Activated T-helper 1 cell treated with anti-CD3 and anti-CD28 coated beads, Interleukin-12 subunit alpha, Interleukin-12 subunit beta, Interleukin-2, Interleukin-4 antibody, amounts not matched to agents 30 ng/mL and 10 ng/mL and 1 ng/mL, durations not matched to agents 14 hours and 24 hours and 36 hours (primary cell): ENCODE results near the gene SPDYE6. TPM values are rescaled to one million over a fixed set of nuclear protein-coding genes. Genes with fewer than 3 reads are reported as not detected.
"Not testable (repeated sequence)": the region's sequence is repeated elsewhere in the genome, so short reads cannot be mapped to it uniquely, and the experiment has no call there.

ENCODE experiments used
- DNase-seq: peaks from one replicate; pipeline ENCODE4 v3.0.0; 2021; ENCODE audit warnings: low spot score
- H3K27ac Mint-ChIP-seq: one replicate; pipeline ENCODE4 v1.8.0; 2021; ENCODE audit warnings: mild to moderate bottlenecking, mixed read lengths
- H3K27me3 Mint-ChIP-seq: one replicate; pipeline ENCODE4 v1.8.0; 2022; ENCODE audit warnings: mild to moderate bottlenecking, moderate library complexity, mixed read lengths; ENCODE audit not compliant: insufficient read depth
- H3K36me3 Mint-ChIP-seq: one replicate; pipeline ENCODE4 v1.8.0; 2021; ENCODE audit warnings: low read depth, mixed read lengths
- H3K4me1 Mint-ChIP-seq: one replicate; pipeline ENCODE4 v1.8.0; 2021; ENCODE audit warnings: low read depth, mixed read lengths
- H3K4me3 Mint-ChIP-seq: one replicate; pipeline ENCODE4 v1.8.0; 2021; ENCODE audit warnings: mild to moderate bottlenecking, moderate library complexity, mixed read lengths
- H3K9me3 Mint-ChIP-seq: one replicate; pipeline ENCODE4 v1.8.0; 2021; ENCODE audit warnings: mixed read lengths
- intact Hi-C: fragments of 100-400 bp; cut with micrococcal nuclease; formaldehyde crosslinking; loops from one replicate; pipeline ENCODE4 v1.15.1; 2024
- total RNA-seq: library from RNA; stranded (reverse); gene quantifications from 2 replicates; pipeline ENCODE4 v1.2.3, GENCODE V29; 2022

Gene SPDYE6, protein sequence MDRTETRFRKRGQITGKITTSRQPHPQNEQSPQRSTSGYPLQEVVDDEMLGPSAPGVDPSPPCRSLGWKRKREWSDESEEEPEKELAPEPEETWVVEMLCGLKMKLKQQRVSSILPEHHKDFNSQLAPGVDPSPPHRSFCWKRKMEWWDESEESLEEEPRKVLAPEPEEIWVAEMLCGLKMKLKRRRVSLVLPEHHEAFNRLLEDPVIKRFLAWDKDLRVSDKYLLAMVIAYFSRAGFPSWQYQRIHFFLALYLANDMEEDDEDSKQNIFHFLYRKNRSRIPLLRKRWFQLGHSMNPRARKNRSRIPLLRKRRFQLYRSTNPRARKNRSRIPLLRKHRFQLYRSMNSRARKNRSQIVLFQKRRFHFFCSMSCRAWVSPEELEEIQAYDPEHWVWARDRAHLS
- total RNA-seq, result not detected in 2 replicates

DNA sequence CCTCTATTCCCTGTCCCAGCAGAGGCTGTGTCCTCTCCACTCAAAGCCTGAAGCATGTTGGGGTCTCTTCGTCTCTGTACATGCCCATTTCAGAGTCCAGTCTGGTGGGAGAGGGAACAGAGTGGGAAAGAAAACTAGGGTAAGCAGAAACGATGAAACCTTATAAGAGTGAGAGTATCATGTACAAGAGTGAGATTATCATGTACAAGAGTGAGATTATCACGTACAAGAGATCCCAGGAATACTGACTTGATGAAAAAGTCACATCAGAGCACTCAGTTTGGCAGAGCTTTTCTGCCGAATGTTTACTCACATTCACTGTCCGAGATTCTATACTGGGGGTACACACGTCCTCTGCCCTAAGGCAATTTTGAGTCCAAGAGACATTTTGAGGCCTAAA, at the start of gene SPDYE6:
Gene SPDYE6 (minus strand): TSS at position 101 of the 400 bp plus-strand sequence. CDS start 421 bp downstream, outside the sequence.
- H3K4me3 Mint-ChIP-seq, H3K27me3 Mint-ChIP-seq, DNase-seq, H3K27ac Mint-ChIP-seq, H3K36me3 Mint-ChIP-seq, H3K4me1 Mint-ChIP-seq, H3K9me3 Mint-ChIP-seq, intact Hi-C loops: not testable (repeated sequence)

DNA sequence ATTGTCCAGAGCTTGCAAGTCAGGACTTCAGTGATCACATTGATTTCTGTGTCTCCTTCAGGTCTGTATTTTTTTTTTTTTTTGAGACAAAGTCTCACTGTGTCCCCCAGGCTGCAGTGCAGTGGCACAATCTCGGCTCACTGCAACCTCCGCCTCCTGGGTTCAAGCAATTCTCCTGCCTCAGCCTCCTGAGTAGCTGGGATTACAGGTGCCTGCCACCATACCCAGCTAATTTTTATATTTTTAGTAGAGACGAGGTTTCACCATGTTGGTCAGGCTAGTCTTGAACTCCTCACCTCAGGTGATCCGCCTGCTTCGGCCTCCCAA, 48.6 kb upstream of the SPDYE6 start:
- intact Hi-C loops, result loop anchor here (1.0 kb wide), 3 partner anchors 29 to 59 kb away; partner anchors contain the start of genes ALKBH4 and LRWD1
- not testable (repeated sequence) for H3K9me3 Mint-ChIP-seq, H3K4me1 Mint-ChIP-seq, DNase-seq, H3K27ac Mint-ChIP-seq, H3K27me3 Mint-ChIP-seq, H3K4me3 Mint-ChIP-seq
- H3K36me3 Mint-ChIP-seq, result peaks cover 50% of the 10 kb centered on the region

DNA sequence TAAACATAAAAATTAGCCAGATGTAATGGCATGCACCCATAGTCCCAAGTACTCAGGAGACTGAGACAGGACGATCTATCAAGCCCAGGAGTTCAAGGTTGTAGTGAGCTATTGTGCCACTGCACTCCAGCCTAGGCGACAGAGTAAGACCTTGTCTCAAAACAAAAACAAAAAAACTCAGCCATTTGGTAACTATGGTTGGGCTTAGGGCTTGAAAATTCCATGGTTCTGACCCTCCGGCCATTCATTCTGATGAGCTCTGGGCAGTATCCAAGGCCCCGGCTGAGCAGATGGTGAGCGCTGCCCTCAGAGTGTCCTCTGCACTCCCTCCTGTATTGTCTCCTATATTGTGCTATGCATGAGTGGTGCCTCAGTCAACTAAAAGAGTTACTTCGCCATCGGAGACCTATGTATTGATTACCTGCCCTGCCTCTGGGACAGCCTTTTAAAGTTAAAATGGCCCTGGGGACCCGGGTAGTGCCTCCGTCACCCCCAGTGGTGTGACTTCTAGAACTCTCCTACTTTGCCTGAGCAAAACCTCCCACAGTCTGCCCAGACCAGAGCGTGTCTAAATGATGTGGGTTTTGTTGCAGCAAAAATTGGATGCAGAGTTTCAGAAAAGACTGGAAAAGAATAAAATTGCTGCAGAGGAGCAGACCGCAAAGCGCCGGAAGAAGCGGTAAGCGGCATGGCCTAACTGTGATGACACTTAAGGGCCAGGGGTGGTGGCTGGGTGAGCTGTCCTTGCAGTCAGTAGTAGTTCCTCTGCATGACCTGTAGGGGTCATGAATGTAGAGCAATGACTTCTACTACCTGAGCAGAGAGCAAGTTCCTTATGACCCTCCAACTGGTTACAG, 48.0 kb upstream of the SPDYE6 start:
- H3K36me3 Mint-ChIP-seq, result peaks cover 50% of the 10 kb centered on the region
- H3K27ac Mint-ChIP-seq, result no peak overlapping the region
- intact Hi-C loops, result loop anchor here (1.0 kb wide), 3 partner anchors 30 to 60 kb away; partner anchors contain the start of genes ALKBH4 and LRWD1

DNA sequence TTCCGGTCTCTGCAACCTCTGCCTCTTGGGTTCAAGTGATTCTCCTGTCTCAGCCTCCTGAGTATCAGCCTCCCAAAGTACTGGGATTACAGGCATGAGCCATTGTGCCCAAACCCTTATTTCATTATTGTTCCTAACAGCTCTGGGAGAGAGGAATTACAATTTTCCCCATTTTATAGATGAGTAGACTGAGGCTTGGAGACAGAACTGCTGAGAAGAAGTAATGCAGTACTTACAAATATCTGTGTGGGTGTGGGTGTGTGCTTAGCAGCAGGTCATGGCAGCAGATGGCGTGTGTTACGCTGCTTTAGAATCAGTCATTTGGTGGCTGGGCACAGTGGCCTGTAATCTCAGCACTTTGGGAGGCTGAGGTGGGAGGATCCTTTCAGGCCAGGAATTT, 47.3 kb upstream of the SPDYE6 start:
- Mint-ChIP-seq H3K4me1 (no peaks in the 10 kb centered on the region), H3K27me3 (no peaks in the 10 kb centered on the region), H3K4me3 (no peak overlapping the region), H3K27ac (no peak overlapping the region), H3K9me3 (no peaks in the 10 kb centered on the region), H3K36me3 (peaks cover 49% of the 10 kb centered on the region)
- intact Hi-C loops, result no loop called here
- DNase-seq, result no peak

More for the DNA sequence above, 48.0 kb upstream of the SPDYE6 start:
- Mint-ChIP-seq H3K27me3 (no peaks in the 10 kb centered on the region), H3K4me1 (no peaks in the 10 kb centered on the region), H3K9me3 (no peaks in the 10 kb centered on the region), H3K4me3 (no peak overlapping the region)
- DNase-seq, result peak; percentile 27

DNA sequence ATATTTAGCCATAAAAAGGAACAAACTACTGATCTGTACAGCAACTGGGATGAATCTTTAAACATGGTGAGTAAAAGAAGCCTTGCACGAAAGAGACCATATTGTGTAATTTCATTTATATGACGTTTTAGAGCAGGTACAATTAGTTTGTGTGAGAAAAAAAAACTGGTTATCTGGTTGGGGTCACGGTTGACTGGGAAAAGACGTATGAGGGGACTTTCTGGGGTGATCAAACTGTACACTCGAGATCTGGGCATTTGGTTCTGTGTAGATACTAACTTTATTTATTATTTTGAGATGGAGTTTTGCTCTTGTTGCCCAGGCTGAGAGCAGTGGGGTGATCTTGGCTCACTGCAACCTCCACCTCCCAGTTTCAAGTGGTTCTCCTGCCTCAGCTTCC, 44.1 kb upstream of the SPDYE6 start:
- Mint-ChIP-seq H3K4me1 (peaks cover 14% of the 10 kb centered on the region), H3K36me3 (peaks cover 35% of the 10 kb centered on the region), H3K9me3 (no peaks in the 10 kb centered on the region), H3K27me3 (no peaks in the 10 kb centered on the region), H3K27ac (no peak overlapping the region), H3K4me3 (no peak overlapping the region)
- intact Hi-C loops, result no loop called here
- no peak for DNase-seq

DNA sequence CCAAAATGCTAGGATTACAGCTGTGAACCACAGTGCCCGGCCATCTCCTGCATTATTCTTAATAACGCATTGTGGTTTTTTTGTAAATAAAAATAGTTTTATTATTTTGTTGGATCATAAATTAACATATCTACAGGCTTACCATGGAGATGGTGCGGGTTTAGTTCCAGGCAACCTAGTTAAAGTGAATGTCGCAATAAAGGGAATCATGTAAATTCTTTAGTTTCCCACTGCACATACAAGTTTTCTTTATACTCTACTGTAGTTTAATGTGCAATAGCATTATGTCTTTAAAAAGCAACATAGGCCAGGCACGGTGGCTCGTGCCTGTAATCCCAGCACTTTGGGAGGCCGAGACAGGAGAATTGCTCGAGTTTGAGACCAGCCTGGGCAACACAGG, 42.3 kb upstream of the SPDYE6 start:
- intact Hi-C loops, result no loop called here
- Mint-ChIP-seq H3K27me3 (no peaks in the 10 kb centered on the region), H3K27ac (no peak overlapping the region), H3K4me3 (no peak overlapping the region), H3K4me1 (peaks cover 15% of the 10 kb centered on the region), H3K9me3 (no peaks in the 10 kb centered on the region), H3K36me3 (peaks cover 29% of the 10 kb centered on the region)
- no peak for DNase-seq

DNA sequence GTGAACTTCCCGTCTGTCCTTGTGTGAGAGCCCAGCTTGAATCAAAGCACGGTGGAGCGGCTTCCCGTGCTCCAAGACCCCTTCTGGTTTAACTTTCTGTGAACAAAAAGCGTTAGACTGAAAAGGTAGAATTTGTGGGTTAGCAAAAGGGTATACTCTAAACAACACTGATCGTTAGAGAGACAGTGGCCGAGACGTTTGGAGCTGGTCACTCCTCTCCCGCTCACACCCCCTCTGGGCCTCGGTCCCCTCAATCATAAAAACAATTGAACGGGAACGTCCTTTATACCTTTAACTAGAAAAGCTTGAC, 40.4 kb upstream of the SPDYE6 start:
- H3K36me3 Mint-ChIP-seq, result peaks cover 31% of the 10 kb centered on the region
- H3K4me1 Mint-ChIP-seq, result peaks cover 15% of the 10 kb centered on the region
- peak overlapping the region; percentile 70 for H3K27ac Mint-ChIP-seq
- no peaks in the 10 kb centered on the region for H3K27me3 Mint-ChIP-seq
- no peak for DNase-seq
- no peaks in the 10 kb centered on the region for H3K9me3 Mint-ChIP-seq
- intact Hi-C loops, result loop anchor here (1.0 kb wide), 4 partner anchors 19 to 68 kb away; partner anchors contain the start of genes ALKBH4 and LRWD1
- peak overlapping the region; percentile 87 for H3K4me3 Mint-ChIP-seq

DNA sequence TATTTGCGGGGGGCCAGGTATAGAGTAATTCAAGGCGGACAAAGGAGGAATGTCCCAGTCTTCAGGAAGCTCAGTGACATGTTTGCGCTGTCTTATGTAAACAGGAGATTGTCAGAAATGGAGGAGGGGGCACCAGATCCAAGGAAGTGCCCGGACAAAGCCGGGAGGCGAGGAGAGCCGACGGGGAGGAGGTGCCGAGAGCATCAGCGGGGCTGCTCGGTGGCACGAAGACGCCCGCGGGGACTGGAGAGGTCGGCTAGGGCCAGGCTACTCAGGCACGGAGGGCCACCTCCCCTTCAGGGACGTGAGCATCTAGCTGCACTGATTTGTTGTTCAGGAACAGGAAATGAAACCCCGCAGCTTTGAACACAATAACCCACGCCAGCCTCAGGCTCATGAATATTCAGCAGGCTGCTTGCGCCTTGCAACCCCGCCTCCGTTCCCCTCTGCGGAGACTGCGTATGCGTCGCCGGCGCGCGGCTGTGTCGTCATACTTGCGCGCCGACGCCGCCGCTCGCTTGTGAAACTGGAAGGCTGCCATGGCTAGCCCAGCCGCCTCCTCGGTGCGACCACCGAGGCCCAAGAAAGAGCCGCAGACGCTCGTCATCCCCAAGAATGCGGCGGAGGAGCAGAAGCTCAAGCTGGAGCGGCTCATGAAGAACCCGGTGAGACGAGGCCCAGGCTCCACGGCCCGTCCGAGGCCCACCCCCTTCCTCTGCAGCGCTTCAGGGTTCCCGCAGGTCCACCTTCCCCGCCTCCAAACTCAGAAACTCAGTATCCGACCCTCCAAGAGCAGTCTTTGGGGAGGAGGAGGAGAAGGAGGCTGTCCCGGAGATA, 39.8 kb upstream of the SPDYE6 start, which contains the start of gene PRKRIP1:
Gene PRKRIP1 (plus strand): TSS at position 491 of the 837 bp plus-strand sequence. CDS start 49 bp downstream, at position 540.
- H3K4me3 Mint-ChIP-seq, result peak within 1 kb of the TSS; percentile 87
- H3K4me1 Mint-ChIP-seq, result peaks cover 15% of the 10 kb centered on the region
- peak within 1 kb of the TSS; percentile 70 for H3K27ac Mint-ChIP-seq
- no peaks in the 10 kb centered on the region for H3K9me3 Mint-ChIP-seq
- intact Hi-C loops, result loop anchor here (1.0 kb wide), 4 partner anchors 19 to 68 kb away; partner anchors contain the start of genes ALKBH4 and LRWD1
- peaks cover 29% of the 10 kb centered on the region for H3K36me3 Mint-ChIP-seq
- H3K27me3 Mint-ChIP-seq, result no peaks in the 10 kb centered on the region
- peak; percentile 80 for DNase-seq

DNA sequence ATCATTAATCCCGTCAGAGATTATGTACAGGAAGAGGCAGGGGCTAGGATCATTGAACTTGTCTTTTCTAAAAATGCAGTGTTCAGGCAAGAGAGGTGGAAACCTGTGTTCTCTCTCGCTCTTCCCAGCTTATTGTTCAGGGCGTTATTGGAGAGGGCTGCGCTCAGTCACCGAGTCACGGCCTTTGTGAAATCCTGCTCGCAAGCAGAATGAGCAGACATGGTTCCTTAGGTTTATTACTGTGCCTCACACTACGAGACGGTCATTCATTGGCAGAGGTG, 39.3 kb upstream of the SPDYE6 start:
- DNase-seq, result no peak
- peak overlapping the region; percentile 55 for H3K27ac Mint-ChIP-seq
- H3K9me3 Mint-ChIP-seq, result no peaks in the 10 kb centered on the region
- H3K36me3 Mint-ChIP-seq, result peaks cover 25% of the 10 kb centered on the region
- H3K27me3 Mint-ChIP-seq, result no peaks in the 10 kb centered on the region
- intact Hi-C loops, result no loop called here
- H3K4me1 Mint-ChIP-seq, result peaks cover 15% of the 10 kb centered on the region
- H3K4me3 Mint-ChIP-seq, result peak overlapping the region; percentile 87

DNA sequence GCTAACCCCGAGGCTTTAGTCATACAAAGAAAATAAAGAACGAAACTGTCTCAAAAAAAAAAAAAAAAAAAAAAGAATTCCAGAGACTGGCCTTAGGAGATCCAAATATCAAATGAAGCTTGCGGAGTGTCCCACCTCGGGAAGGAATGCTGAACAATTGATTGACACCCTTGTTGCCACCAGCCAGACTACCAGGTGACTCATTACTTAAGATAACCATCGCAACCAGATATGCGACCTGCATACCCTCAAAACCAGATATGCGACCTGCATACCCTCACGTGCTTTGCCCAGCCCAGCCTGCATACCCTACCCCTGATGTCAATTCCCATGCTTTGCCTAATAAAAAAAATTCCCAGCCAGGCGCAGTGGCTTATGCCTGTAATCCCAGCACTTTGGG, 37.2 kb upstream of the SPDYE6 start:
- H3K36me3 Mint-ChIP-seq, result peaks cover 17% of the 10 kb centered on the region
- H3K9me3 Mint-ChIP-seq, result no peaks in the 10 kb centered on the region
- peaks cover 15% of the 10 kb centered on the region for H3K4me1 Mint-ChIP-seq
- H3K27me3 Mint-ChIP-seq, result no peaks in the 10 kb centered on the region
- intact Hi-C loops, result no loop called here
- no peak for DNase-seq
- H3K4me3 Mint-ChIP-seq, result no peak overlapping the region
- no peak overlapping the region for H3K27ac Mint-ChIP-seq

DNA sequence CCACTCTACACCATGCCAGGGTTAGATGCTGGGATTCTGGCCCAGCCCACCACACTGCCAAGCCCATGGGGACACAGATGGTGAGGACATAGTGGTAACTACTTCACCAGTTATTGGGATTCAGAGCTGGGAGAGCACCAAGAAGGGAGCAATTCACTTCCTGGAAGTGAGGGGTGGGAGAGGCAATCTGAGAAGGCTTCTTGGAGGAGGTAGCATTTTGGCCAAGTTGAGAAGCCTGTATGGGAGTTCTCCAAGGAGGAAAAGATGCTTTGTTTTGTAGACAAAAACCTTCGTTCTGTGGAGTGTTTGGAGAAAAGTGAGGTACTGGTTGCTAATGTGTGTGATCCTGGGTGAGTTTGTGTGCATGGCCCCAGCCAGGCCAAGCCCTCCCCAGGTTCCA, 36.1 kb upstream of the SPDYE6 start:
- no peaks in the 10 kb centered on the region for H3K27me3 Mint-ChIP-seq
- H3K4me3 Mint-ChIP-seq, result no peak overlapping the region
- DNase-seq, result no peak
- intact Hi-C loops, result no loop called here
- H3K9me3 Mint-ChIP-seq, result no peaks in the 10 kb centered on the region
- H3K27ac Mint-ChIP-seq, result no peak overlapping the region
- H3K4me1 Mint-ChIP-seq, result peaks cover 12% of the 10 kb centered on the region
- H3K36me3 Mint-ChIP-seq, result peaks cover 15% of the 10 kb centered on the region

DNA sequence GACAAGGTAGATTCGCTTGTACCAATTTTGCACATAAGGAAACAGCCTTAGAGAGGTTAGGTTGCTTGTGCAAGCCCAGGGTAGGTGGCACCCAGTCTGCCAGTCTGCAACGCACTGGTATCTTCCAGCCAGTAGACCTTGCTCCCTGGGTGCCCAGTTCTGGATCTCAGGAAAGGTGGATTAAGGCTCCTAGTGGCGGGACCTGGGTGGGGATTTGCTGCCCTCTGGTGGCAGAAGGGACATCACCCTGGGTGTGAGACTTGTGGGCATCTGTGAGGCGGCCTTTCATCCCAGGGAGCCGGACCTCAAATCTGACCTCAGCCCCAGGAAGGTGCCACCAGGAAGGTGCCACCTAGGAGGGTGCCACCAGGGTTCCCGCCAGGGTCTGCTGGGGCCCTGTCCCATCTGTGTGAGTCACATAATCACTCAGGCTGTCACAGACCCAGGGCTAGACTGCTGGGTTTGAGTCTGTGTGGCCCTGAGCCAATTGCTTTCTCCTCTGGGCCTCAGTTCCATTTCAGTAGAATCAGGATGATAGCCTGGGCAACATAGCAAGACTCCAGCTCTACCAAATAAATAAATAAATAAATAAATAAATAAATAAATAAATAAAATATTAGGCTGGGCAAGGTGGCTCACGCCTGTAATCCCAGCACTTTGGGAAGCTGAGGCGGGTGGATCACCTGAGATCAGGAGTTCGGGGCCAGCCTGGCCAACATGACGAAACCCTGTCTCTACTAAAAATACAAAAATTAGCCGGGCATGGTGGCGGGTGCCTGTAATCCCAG, 34.6 kb upstream of the SPDYE6 start:
- intact Hi-C loops, result loop anchor here (1.0 kb wide), 1 partner anchor 112 kb away; no protein-coding TSS in a partner anchor
- no peak overlapping the region for H3K4me3 Mint-ChIP-seq
- H3K36me3 Mint-ChIP-seq, result peaks cover 19% of the 10 kb centered on the region
- peaks cover 6% of the 10 kb centered on the region for H3K4me1 Mint-ChIP-seq
- no peaks in the 10 kb centered on the region for H3K27me3 Mint-ChIP-seq
- peak; percentile 57 for DNase-seq
- H3K9me3 Mint-ChIP-seq, result no peaks in the 10 kb centered on the region
- H3K27ac Mint-ChIP-seq, result no peak overlapping the region
